H1 (cell line): Measurements from ENCODE around the gene PCAT7. TPM values are rescaled to one million over a fixed set of nuclear protein-coding genes. Genes with fewer than 3 reads are reported as not detected.

Experiments
- BRCA1 ChIP-seq: IDR thresholded peaks from 2 replicates; pipeline ENCODE4 v1.6.1; 2012; ENCODE audit warnings: low read depth, low read length, improper control_type of control experiment
- CHD7 ChIP-seq: fragments of 300-600 bp; sonication (generic); IDR thresholded peaks from 2 replicates; pipeline ENCODE4 v1.7.1; 2012; ENCODE audit warnings: low read length, moderate library complexity, mild to moderate bottlenecking, inconsistent platforms; ENCODE audit not compliant: insufficient replicate concordance
- RNF2 ChIP-seq: fragments of 200-900, 300-1000 bp; sonication (generic); IDR thresholded peaks from 2 replicates; pipeline ENCODE4 v1.7.1; 2016; ENCODE audit warnings: borderline replicate concordance, low read depth, mild to moderate bottlenecking, antibody characterized with exemption, low read length; ENCODE audit not compliant: poor library complexity, severe bottlenecking; ENCODE audit errors: missing control alignments
- SP2 ChIP-seq: IDR thresholded peaks from 2 replicates; pipeline ENCODE4 v1.6.1; 2012; ENCODE audit warnings: mild to moderate bottlenecking, low read length, inconsistent platforms
- TBP ChIP-seq: IDR thresholded peaks from 2 replicates; pipeline ENCODE4 v1.6.1; 2011; ENCODE audit warnings: low read depth, low read length, improper control_type of control experiment
- polyA plus RNA-seq, 7 experiments: library from polyadenylated mRNA; depleted of rRNA in 3 of 7; stranded (reverse) in 5 of 7; unstranded in 2 of 7; fragments of >200 nt in 5 of 7; fragments of 200-250 nt in 2 of 7; gene quantifications; 1 replicate in 5 of 7; 2 replicates in 1 of 7; 4 replicates in 1 of 7; pipeline versions ENCODE4 v1.2.1 to v1.2.3, GENCODE V29; 2011 to 2013; ENCODE audit warnings: missing spikeins in 2 of 7, mixed read lengths in 2 of 7
- total RNA-seq: library from RNA; stranded (reverse); fragmentation: NEBNext Ultra II Directional; extraction: Animal tissue kit (Norgen Biotek cat#: 25700); gene quantifications from 2 replicates; pipeline ENCODE4 v1.2.1, GENCODE V29; 2021

PCAT7 gene
- total and polyA plus RNA-seq, 2 of the 8 experiments (the other 6 are each of a cell fraction or from before 2014, with no cell fraction given): 3.2 to 4.1 TPM

GRCh38 chr9:94511955-94512265 lies 43.0 kb upstream of the PCAT7 start (continued):
- TF ChIP-seq CHD7 (no peak), SP2 (no peak), RNF2 (no peak), BRCA1 (no peak), TBP (no peak)
